ENCODE results near the gene NCLN.
"Not testable (repeated sequence)": the region's sequence is repeated elsewhere in the genome, so short reads cannot be mapped to it uniquely, and the experiment has no call there.

Gene NCLN

DNA sequence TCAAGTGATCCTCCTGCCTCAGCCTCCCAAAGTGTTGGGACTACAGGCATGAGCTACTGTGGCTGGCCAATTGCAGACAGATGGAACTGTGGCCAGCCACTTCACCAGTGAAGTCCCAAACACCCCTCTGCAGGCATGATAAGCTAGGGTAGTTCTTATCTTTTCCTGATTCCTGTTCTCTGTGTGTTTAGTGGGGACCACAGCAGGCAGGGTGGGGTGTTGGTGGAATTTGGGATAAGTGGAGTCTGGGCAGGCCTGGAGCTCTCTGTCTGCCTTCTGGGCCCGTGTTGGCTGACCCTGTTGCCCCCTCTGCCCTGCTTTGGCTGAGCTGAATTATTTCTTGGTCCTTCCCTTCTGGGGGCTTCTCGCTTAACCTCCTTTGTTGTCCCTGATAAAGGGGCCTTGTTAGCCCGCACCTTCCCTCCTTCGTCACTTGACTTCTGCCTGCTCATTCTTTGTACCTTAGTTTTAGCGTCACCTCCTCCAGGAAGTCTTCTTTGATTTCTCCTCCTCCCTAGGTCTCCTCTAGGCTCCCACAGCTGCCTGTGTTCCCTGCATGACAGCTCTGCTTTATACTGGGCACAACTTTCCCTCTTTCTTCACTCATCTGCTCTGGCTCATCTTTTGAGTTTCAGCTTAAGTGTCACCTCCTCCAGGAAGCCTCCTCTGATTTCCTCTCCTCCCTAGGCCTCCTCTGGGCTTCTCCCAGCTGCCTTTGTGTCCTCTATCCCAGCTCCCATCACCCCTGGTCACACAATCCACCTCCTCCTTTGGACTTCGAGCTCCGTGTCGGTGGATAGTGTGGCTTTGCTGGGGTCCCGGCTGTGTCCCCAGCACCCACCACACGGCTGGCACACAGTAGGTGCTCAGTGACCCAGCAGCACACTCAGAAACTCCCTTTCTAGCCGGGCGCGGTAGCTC lies 1.7 kb upstream of the NCLN start:
- DNase-seq (ENCODE audit: low spot score), result no peak

- peak; percentile 62 for DNase-seq (ENCODE audit: low spot score)
These were observed 776 bp upstream of the NCLN start for GRCh38 chr19:3184847-3185460.

DNA sequence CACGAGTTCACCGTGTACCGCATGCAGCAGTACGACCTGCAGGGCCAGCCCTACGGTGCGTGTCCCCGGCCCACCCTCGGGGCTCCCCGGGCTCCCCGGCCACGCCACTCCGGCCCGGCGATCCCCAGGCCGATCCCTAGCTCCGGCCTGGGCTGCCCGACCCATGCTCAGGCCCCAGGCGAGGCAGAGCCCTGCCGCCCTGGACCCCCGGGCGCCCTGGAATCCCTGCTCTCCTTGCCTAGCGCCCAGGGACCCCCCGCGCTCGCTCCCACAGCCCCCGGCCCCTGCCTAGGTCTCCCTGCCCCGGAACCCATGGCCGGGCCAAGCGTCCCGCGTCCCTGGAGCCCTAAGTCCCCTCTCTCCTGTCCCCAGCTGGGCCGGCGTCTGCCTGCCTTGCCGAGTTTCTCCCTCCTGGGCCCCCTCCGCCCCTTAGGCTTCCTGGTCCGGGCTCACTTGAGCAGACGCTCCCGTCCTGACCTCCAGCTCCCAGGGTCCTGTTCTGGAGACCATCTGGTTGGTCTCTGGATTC lies 494 bp downstream of the NCLN start:
- DNase-seq (ENCODE audit: low spot score), result no peak

GRCh38 chr19:3186891-3187661 lies 1.3 kb downstream of the NCLN start:
- no peak for DNase-seq (ENCODE audit: low spot score)

GRCh38 chr19:3187662-3188511 lies 2.2 kb downstream of the NCLN start:
- no peak for DNase-seq (ENCODE audit: low spot score)

GRCh38 chr19:3188627-3189596 lies 3.2 kb downstream of the NCLN start:
- DNase-seq (ENCODE audit: low spot score), result no peak

- no peak for DNase-seq (ENCODE audit: low spot score)
These were observed 4.2 kb downstream of the NCLN start for GRCh38 chr19:3189702-3190469.

DNA sequence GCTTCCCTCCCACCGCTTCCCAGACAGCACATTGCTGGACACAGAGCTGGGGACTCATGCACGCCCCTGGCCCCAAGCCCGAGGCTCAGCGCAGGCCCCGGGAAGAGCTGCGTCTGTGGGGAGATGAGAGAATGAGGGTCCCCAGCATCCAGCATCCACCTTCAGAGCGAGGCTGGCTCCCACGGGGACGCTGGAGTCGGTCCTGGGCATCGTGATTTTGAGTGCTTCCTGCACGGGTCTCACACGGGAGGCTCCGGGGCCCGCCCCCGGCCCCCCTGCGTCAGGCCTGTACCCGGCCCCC lies 4.7 kb downstream of the NCLN start:
- no peak for DNase-seq (ENCODE audit: low spot score)

DNA sequence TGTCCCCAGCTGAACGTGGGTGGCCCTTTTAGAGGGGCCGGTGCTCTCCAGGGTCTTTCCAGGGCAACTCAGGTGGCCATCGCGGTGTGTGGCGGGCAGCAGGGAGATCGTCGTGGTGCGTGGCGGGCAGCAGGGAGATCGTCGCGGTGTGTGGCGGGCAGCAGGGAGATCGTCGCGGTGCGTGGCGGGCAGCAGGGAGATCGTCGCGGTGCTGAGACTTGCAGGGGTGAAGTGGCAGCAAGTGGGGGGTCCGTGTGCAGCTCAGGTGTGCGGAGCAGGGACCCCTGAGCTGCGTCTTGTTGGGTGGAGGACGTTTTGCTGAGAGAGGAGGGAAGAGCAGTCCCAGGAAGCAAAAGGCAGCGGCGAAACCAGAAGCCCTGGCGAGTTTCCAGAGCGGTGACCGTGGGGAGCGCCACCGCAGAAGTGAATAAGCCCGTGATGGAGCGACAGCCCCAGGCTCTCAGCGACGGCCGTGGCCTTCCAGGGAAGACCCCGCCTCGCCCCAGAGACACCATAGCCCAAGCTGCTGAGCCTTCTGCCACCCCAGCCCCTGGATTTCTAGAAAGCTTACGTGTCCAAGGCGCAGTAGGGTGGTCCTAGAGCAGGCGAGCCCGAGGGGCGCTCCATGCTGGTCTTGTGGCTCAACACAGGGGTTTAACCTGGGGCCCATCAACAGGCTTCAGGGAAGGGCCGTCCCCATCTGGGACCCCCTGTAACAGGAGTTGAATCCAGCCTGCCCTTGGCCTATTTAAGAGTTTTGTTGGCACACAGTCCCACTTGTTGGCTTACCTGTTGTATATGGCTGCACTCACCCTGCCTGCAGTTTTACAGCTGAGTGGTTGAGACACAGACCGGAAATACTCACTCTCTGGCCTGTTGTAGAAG lies 5.4 kb downstream of the NCLN start:
- DNase-seq (ENCODE audit: low spot score), result no peak

- not testable (repeated sequence) for DNase-seq (ENCODE audit: low spot score)
These were observed 6.0 kb downstream of the NCLN start for GRCh38 chr19:3191806-3192104.

- DNase-seq (ENCODE audit: low spot score), result no peak
These were observed 6.5 kb downstream of the NCLN start for GRCh38 chr19:3192228-3192635.

- no peak for DNase-seq (ENCODE audit: low spot score)
These were observed 7.0 kb downstream of the NCLN start for GRCh38 chr19:3192684-3193083.

DNA sequence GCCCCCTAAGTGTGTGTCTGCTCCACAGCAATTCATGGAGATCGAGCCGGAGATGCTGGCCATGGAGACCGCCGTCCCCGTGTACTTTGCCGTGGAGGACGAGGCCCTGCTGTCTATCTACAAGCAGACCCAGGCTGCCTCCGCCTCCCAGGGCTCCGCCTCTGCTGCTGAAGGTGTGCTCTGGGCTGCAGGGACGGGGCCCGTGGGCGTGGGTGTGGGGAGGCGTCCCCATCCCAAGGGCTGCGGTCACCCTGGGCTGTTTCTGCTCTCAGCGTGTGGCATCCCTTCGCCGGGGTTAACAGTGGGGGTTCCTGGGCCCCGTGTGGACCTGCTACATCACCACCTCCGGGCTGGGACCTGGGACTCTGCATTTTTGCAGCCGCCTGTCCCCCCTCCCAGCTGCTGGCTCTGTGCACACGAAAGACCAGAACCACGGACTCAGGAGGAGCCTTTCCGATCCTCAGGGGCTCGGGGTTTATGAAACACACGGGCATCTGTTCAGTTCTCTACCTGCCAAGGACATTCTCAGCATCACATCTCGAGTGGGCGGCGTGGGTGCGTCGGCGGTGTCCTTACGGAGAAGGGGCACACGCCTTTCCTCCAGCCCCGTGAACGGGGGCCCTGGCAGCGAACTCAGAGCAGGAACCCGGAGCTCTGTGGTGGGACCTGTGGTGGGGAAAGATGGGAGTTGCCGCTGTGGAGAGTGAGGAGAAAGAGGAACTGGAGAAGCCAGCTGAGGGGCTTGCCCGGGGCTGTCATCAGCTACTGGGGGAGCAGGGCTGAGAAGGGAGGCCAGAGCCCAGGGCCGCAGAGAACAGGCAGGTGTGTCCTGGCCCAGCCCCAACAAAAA lies 7.8 kb downstream of the NCLN start:
- no peak for DNase-seq (ENCODE audit: low spot score)

DNA sequence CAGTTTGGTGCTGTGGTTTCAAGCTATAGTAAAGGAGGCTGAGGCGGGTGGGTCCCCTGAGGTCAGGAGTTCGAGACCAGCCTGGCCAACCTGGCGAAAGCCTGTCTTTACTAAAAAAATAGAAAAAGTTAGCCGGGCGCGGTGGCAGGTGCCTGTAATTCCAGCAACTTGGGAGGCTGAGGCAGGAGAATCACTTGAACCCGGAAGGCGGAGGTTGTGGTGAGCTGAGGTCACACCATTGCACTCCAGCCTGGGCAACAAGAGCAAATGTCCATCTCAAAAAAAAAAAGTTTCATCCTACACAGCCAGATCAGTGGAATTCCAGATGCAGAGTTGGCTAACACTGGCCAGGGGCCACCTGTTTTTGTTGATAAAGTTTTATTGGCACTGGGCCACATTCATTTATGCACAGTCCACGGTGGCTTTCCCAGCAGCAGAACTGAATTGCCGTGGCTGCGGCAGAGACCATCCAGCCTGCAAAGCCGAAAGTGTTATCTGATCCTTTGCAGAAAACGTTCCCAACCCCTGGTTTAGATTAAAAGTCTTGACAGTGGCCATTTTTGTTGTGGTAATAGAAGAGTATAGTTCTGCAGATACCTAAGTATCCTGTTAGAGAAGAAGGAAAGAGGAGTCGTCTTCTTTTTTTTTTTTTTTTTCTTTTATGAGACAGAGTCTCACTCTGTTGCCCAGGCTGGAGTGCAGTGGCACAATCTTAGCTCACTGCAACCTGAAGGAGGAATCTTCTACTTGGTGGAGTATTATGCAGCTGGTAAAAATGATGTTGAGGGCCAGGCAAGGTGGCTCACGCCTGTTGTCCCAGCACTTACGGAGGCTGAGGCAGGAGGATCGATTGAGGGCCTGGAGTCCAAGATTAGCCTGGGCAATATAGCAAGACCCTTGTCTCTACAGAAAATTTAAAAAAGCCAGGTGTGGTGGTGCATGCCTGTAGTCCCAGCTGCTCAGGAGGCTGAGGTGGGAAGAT lies 8.7 kb downstream of the NCLN start:
- no peak for DNase-seq (ENCODE audit: low spot score)

- DNase-seq (ENCODE audit: low spot score), result no peak
These were observed 10.6 kb downstream of the NCLN start for GRCh38 chr19:3196064-3196932.

DNA sequence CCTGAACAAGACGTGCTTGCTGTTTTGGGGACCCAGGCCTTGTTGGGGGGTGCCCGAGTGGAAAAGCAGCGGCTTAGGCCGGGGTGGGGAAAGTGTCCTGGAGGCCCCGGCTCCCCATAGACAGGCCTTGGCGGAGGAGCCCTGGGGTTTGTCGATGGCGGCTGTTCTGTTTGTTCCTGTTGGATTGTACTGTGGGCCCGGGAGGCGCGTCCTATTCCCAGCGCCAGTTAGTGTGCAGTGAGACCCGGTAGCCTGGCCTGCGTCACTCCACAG lies 11.1 kb downstream of the NCLN start:
- no peak for DNase-seq (ENCODE audit: low spot score)

Measured in HuH-7 (cell line).